ENCODE measurements around the gene OR52N1. TPM values are rescaled to one million over a fixed set of nuclear protein-coding genes. Genes with fewer than 3 reads are reported as not detected.

The OR52N1 gene
- total RNA-seq, 1 experiment from 2014 or later = not detected

- no peak for TF ChIP-seq CTCF (IDR thresholded peaks at IDR 0.05; ENCODE audit: unreplicated experiment)
- no peaks in the 10 kb centered on the region for H3K9me3 Mint-ChIP-seq (ENCODE audit: low read depth, unreplicated experiment)
- H3K27ac Mint-ChIP-seq (ENCODE audit: unreplicated experiment) = no peak overlapping the region
- H3K4me3 Mint-ChIP-seq (ENCODE audit: low read depth, unreplicated experiment) = no peak overlapping the region
- no TSS peak for BruUV-seq (replicated peaks)
- no peaks in the 10 kb centered on the region for H3K4me1 Mint-ChIP-seq (ENCODE audit: low read depth, unreplicated experiment)
- H3K36me3 Mint-ChIP-seq (ENCODE audit: insufficient read depth, unreplicated experiment) = no peaks in the 10 kb centered on the region
- H3K27me3 Mint-ChIP-seq (ENCODE audit: unreplicated experiment) = peaks cover 10% of the 10 kb centered on the region
- CTCF ChIA-PET = no interaction called here
- intact Hi-C loops (cut with micrococcal nuclease; ENCODE audit: unreplicated experiment) = no loop called here
- no peak for DNase-seq
Measured at GRCh38 chr11:5746614-5747013, 44.5 kb downstream of the OR52N1 start.

DNA sequence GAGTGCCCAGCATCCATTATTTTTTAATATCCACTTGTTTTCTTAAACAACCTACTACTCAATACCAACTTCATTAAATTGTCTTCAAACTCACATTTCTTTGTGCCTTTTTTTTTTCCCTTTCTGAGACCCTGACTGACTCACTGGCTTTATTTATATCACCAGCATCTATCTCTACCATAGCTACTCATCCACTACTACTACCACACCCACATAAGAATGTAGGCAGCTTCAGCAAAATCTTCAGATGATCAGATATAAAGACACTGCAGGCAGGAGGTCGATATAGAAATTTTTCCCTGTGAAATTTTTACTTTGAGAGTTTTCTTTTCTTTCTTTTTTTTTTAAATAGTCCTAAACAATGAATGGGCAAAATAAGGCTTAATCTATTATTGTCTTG is 52.6 kb downstream of the OR52N1 start:
- intact Hi-C loops (cut with micrococcal nuclease; ENCODE audit: unreplicated experiment) = no loop called here
- H3K4me3 Mint-ChIP-seq (ENCODE audit: low read depth, unreplicated experiment) = no peak overlapping the region
- H3K27me3 Mint-ChIP-seq (ENCODE audit: unreplicated experiment) = peaks cover 42% of the 10 kb centered on the region
- DNase-seq = no peak
- no TSS peak for BruUV-seq (replicated peaks)
- H3K27ac Mint-ChIP-seq (ENCODE audit: unreplicated experiment) = no peak overlapping the region
- H3K9me3 Mint-ChIP-seq (ENCODE audit: low read depth, unreplicated experiment) = no peaks in the 10 kb centered on the region
- CTCF ChIA-PET = no interaction called here
- no peaks in the 10 kb centered on the region for H3K4me1 Mint-ChIP-seq (ENCODE audit: low read depth, unreplicated experiment)
- TF ChIP-seq CTCF (IDR thresholded peaks at IDR 0.05; ENCODE audit: unreplicated experiment) = no peak
- H3K36me3 Mint-ChIP-seq (ENCODE audit: insufficient read depth, unreplicated experiment) = no peaks in the 10 kb centered on the region

DNA sequence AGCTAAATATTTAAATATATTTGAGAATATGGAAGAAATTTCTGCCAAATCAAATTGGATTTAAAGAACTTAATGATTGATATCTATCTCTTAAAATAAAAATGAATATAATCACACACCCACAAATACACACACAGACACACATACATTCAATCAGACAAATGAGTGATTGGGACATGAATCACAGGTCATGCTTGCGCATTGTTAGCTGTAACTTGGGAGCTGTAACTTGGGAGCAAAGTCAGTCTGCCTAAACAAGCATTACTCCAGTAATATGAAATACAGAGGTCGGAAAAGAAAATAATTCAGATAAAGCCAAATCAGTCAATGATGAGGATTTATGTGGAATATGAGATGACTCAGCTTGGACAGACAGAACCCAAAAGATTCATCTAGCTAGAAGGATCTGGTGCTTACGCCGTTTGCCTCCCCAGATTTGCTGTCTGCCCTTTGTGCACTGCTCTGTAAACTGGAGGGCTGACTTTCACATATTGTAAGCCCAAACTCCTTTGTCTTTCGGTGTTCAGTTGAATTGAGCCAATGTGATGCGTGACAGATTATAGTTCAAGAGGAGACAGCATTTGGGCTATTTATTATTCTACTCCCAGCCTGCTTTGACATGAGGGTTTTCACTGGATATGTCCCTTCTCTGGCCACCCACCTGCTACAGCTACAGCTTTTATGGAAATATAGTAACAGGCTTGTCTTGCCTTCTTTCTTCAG is 53.2 kb downstream of the OR52N1 start:
- no peak for DNase-seq
- Mint-ChIP-seq H3K27ac (ENCODE audit: unreplicated experiment) (no peak overlapping the region), H3K27me3 (ENCODE audit: unreplicated experiment) (peaks cover 42% of the 10 kb centered on the region), H3K4me3 (ENCODE audit: low read depth, unreplicated experiment) (no peak overlapping the region), H3K9me3 (ENCODE audit: low read depth, unreplicated experiment) (no peaks in the 10 kb centered on the region), H3K36me3 (ENCODE audit: insufficient read depth, unreplicated experiment) (no peaks in the 10 kb centered on the region), H3K4me1 (ENCODE audit: low read depth, unreplicated experiment) (no peaks in the 10 kb centered on the region)
- intact Hi-C loops (cut with micrococcal nuclease; ENCODE audit: unreplicated experiment) = no loop called here
- CTCF ChIA-PET = interaction anchor here (0.6 kb wide), 1 partner anchor 929 kb away, joined by 3 read pairs; no protein-coding TSS in a partner anchor
- TF ChIP-seq CTCF (IDR thresholded peaks at IDR 0.05; ENCODE audit: unreplicated experiment) = no peak
- BruUV-seq (replicated peaks) = no TSS peak

DNA sequence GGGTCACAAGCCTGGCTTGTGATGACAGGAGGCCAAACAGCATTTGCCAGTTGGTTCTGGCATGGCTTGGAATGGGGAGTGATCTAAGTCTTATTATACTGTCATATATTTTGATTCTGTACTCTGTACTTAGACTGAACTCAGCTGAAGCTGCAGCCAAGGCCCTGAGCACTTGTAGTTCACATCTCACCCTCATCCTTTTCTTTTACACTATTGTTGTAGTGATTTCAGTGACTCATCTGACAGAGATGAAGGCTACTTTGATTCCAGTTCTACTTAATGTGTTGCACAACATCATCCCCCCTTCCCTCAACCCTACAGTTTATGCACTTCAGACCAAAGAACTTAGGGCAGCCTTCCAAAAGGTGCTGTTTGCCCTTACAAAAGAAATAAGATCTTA is 54.0 kb downstream of the OR52N1 start:
- no peak overlapping the region for H3K4me3 Mint-ChIP-seq (ENCODE audit: low read depth, unreplicated experiment)
- H3K4me1 Mint-ChIP-seq (ENCODE audit: low read depth, unreplicated experiment) = no peaks in the 10 kb centered on the region
- no peak for TF ChIP-seq CTCF (IDR thresholded peaks at IDR 0.05; ENCODE audit: unreplicated experiment)
- no peak overlapping the region for H3K27ac Mint-ChIP-seq (ENCODE audit: unreplicated experiment)
- no peaks in the 10 kb centered on the region for H3K9me3 Mint-ChIP-seq (ENCODE audit: low read depth, unreplicated experiment)
- DNase-seq = no peak
- no peaks in the 10 kb centered on the region for H3K36me3 Mint-ChIP-seq (ENCODE audit: insufficient read depth, unreplicated experiment)
- H3K27me3 Mint-ChIP-seq (ENCODE audit: unreplicated experiment) = peaks cover 37% of the 10 kb centered on the region
- CTCF ChIA-PET = no interaction called here
- intact Hi-C loops (cut with micrococcal nuclease; ENCODE audit: unreplicated experiment) = no loop called here
- BruUV-seq (replicated peaks) = no TSS peak

Other genes starting within 250 kb of the OR52N1 start
- gene OR52H1, start 242.7 kb downstream of the OR52N1 start, total RNA-seq (2022) = not detected in 2 replicates
- gene OR52B6, start 210.4 kb downstream of the OR52N1 start, total RNA-seq (2022) = not detected in 2 replicates
- 0.80 and 2.8 TPM in 2 replicates for gene TRIM6, start 194.6 kb downstream of the OR52N1 start, total RNA-seq (2022)
- gene TRIM34, start 166.3 kb downstream of the OR52N1 start, total RNA-seq (2022) = 9.9 and 13.1 TPM in 2 replicates
- 36.8 and 44.1 TPM in 2 replicates for gene TRIM5, start 106.2 kb downstream of the OR52N1 start, total RNA-seq (2022)
- gene TRIM22, start 101.5 kb downstream of the OR52N1 start, total RNA-seq (2022) = 11.5 and 37.8 TPM in 2 replicates
- gene OR56B1, start 54.8 kb downstream of the OR52N1 start, total RNA-seq (2022) = not detected in 2 replicates
- not detected in 2 replicates for gene OR52N4, start 37.0 kb downstream of the OR52N1 start, total RNA-seq (2022)
- not detected in 2 replicates for gene OR52N5, start 7.9 kb downstream of the OR52N1 start, total RNA-seq (2022)
- not detected in 2 replicates for gene OR52N2, start 17.7 kb upstream of the OR52N1 start, total RNA-seq (2022)
- not detected in 2 replicates for gene OR52E6, start 50.6 kb upstream of the OR52N1 start, total RNA-seq (2022)
- gene OR52E8, start 66.4 kb upstream of the OR52N1 start, total RNA-seq (2022) = not detected in 2 replicates
- not detected in 2 replicates for gene OR52E4, start 89.4 kb upstream of the OR52N1 start, total RNA-seq (2022)
- gene OR52E5, start 101.9 kb upstream of the OR52N1 start, total RNA-seq (2022) = not detected in 2 replicates
- gene OR56A3, start 151.0 kb upstream of the OR52N1 start, total RNA-seq (2022) = not detected in 2 replicates
- not detected in 2 replicates for gene OR56A5, start 177.2 kb upstream of the OR52N1 start, total RNA-seq (2022)
- not detected in 2 replicates for gene OR52L1, start 195.7 kb upstream of the OR52N1 start, total RNA-seq (2022)
- gene OR56A4, start 215.7 kb upstream of the OR52N1 start, total RNA-seq (2022) = 0.26 TPM in 1 of 2 replicates, not detected in the other
- not detected in 2 replicates for gene OR56A1, start 239.5 kb upstream of the OR52N1 start, total RNA-seq (2022)

Measured in Calu3 (cell line).